CD4-positive, alpha-beta memory T cell (primary cell): ENCODE results near the gene BRD1. TPM values are rescaled to one million over a fixed set of nuclear protein-coding genes. Genes with fewer than 3 reads are reported as not detected.

Experiments
- CTCF ChIA-PET: fragments of 350-600 bp; sonication (Branson Sonifier 250); formaldehyde crosslinking; loops from one replicate; lab custom pipeline; 2021; ENCODE audit warnings: inconsistent platforms; ENCODE audit not compliant: partially characterized antibody; lab: Charles Lee
- POLR2A ChIA-PET: fragments of 350-600 bp; sonication (Branson Sonifier 250); formaldehyde crosslinking; loops from one replicate; lab custom pipeline; 2021; ENCODE audit not compliant: partially characterized antibody; lab: Charles Lee
- DNase-seq, 5 donors: peaks; one replicate each; pipeline versions ENCODE4 v3.0.0 to v3.0.0-alpha.2; 2020 to 2022; ENCODE audit warnings: mixed read lengths in 1 of 5
- H3K27ac ChIP-seq: one replicate; pipeline ENCODE4 v1.7.0; 2013; ENCODE audit warnings: low read depth, low read length
- H3K27me3 ChIP-seq: 2 replicates; pipeline ENCODE4 v1.7.0; 2013; ENCODE audit warnings: mild to moderate bottlenecking, low read length, moderate library complexity; ENCODE audit not compliant: insufficient read depth
- H3K36me3 ChIP-seq: 2 replicates; pipeline ENCODE4 v1.7.0; 2013; ENCODE audit warnings: mild to moderate bottlenecking, low read length, moderate library complexity; ENCODE audit not compliant: insufficient read depth
- H3K4me1 ChIP-seq: 2 replicates; pipeline ENCODE4 v1.7.0; 2013; ENCODE audit warnings: mild to moderate bottlenecking, low read length, moderate library complexity; ENCODE audit not compliant: insufficient read depth
- H3K4me3 ChIP-seq, 2 donors: one replicate each; pipeline ENCODE4 v1.7.0; 2013; ENCODE audit warnings: low read length in 2 of 2, mild to moderate bottlenecking in 1 of 2
- H3K9me3 ChIP-seq, 2 donors: one replicate each; pipeline ENCODE4 v1.7.0; 2013; ENCODE audit warnings: low read length in 2 of 2, control low read depth in 1 of 2; ENCODE audit not compliant: control insufficient read depth in 1 of 2
- H3K27ac Mint-ChIP-seq, 7 donors: one replicate each; pipeline ENCODE4 v1.8.0; 2020 to 2021; ENCODE audit warnings: mixed read lengths in 7 of 7, mild to moderate bottlenecking in 6 of 7, inconsistent platforms in 3 of 7, moderate library complexity in 3 of 7
- H3K27me3 Mint-ChIP-seq, 2 donors: one replicate each; pipeline ENCODE4 v1.8.0; 2020 to 2021; ENCODE audit warnings: mixed read lengths in 2 of 2
- H3K36me3 Mint-ChIP-seq, 2 donors: one replicate each; pipeline ENCODE4 v1.8.0; 2020 to 2021; ENCODE audit warnings: mixed read lengths in 2 of 2, inconsistent platforms in 1 of 2, mild to moderate bottlenecking in 1 of 2
- H3K4me1 Mint-ChIP-seq, 4 donors: one replicate each; pipeline ENCODE4 v1.8.0; 2020 to 2021; ENCODE audit warnings: mixed read lengths in 4 of 4, mild to moderate bottlenecking in 1 of 4
- H3K4me3 Mint-ChIP-seq, 8 donors: one replicate each; pipeline ENCODE4 v1.8.0; 2020 to 2021; ENCODE audit warnings: mixed read lengths in 8 of 8, mild to moderate bottlenecking in 7 of 8, moderate library complexity in 6 of 8, inconsistent platforms in 3 of 8
- H3K9me3 Mint-ChIP-seq, 8 donors: one replicate each; pipeline ENCODE4 v1.8.0; 2020 to 2021; ENCODE audit warnings: mixed read lengths in 8 of 8, mild to moderate bottlenecking in 5 of 8, inconsistent platforms in 3 of 8, moderate library complexity in 1 of 8
- intact Hi-C: fragments of 100-400 bp; cut with micrococcal nuclease; formaldehyde crosslinking; loops from one replicate; pipeline ENCODE4 v1.15.1; 2023
- polyA plus RNA-seq, 2 donors: library from polyadenylated mRNA; unstranded; fragments of 300-500 nt; fragmentation: Illumina TruSeq; gene quantifications; one replicate each; pipeline ENCODE4 v1.2.3, GENCODE V29; 2021
- total RNA-seq, 2 experiments: library from RNA; stranded (reverse); gene quantifications; one replicate each; pipeline ENCODE4 v1.2.3, GENCODE V29; 2021

BRD1 gene
- total and polyA plus RNA-seq, 4 experiments from 2014 or later = 0.94 to 88.1 (median 44.6) TPM

- no peak for DNase-seq
- H3K9me3 ChIP-seq = no peaks in the 10 kb centered on the region
- peaks cover 0 to 4% (median 0%) of the 10 kb centered on the region in 4 donors for H3K4me1 Mint-ChIP-seq
- no peak overlapping the region for H3K27ac Mint-ChIP-seq
- intact Hi-C loops = no loop called here
- H3K27me3 Mint-ChIP-seq = peaks cover 1 to 2% of the 10 kb centered on the region in 2 donors
- H3K4me3 Mint-ChIP-seq = no peak overlapping the region
- H3K9me3 Mint-ChIP-seq = peaks cover 0 to 4% (median 0%) of the 10 kb centered on the region in 8 donors
- no peak overlapping the region for H3K4me3 ChIP-seq
- no peaks in the 10 kb centered on the region for H3K27me3 ChIP-seq
- ChIA-PET POLR2A (no interaction called here), CTCF (no interaction called here)
- H3K4me1 ChIP-seq = no peaks in the 10 kb centered on the region
- H3K27ac ChIP-seq = no peak overlapping the region
- H3K36me3 Mint-ChIP-seq = no peaks in the 10 kb centered on the region
- H3K36me3 ChIP-seq = no peaks in the 10 kb centered on the region
Measured at GRCh38 chr22:49753961-49754695, 73.5 kb downstream of the BRD1 start.

- Mint-ChIP-seq H3K4me1 (peaks cover 0 to 2% (median 0%) of the 10 kb centered on the region in 4 donors), H3K4me3 (no peak overlapping the region), H3K9me3 (peaks cover 0 to 4% (median 0%) of the 10 kb centered on the region in 8 donors), H3K27ac (no peak overlapping the region), H3K36me3 (no peaks in the 10 kb centered on the region), H3K27me3 (peaks cover 0 to 2% of the 10 kb centered on the region in 2 donors)
- CTCF ChIA-PET = no interaction called here
- Histone ChIP-seq H3K9me3 (no peaks in the 10 kb centered on the region), H3K36me3 (no peaks in the 10 kb centered on the region), H3K27me3 (no peaks in the 10 kb centered on the region), H3K4me3 (no peak overlapping the region), H3K4me1 (no peaks in the 10 kb centered on the region), H3K27ac (no peak overlapping the region)
- POLR2A ChIA-PET = no interaction called here
- DNase-seq = no peak
- intact Hi-C loops = no loop called here
Measured at GRCh38 chr22:49753276-49753890, 74.3 kb downstream of the BRD1 start.

GRCh38 chr22:49752598-49753091 lies 75.0 kb downstream of the BRD1 start:
- H3K27me3 Mint-ChIP-seq = peaks cover 0 to 2% of the 10 kb centered on the region in 2 donors
- H3K36me3 Mint-ChIP-seq = peaks cover 0 to 2% of the 10 kb centered on the region in 2 donors

GRCh38 chr22:49751966-49752597 lies 75.6 kb downstream of the BRD1 start:
- Mint-ChIP-seq H3K27me3 (no peaks in the 10 kb centered on the region), H3K9me3 (peaks cover 0 to 14% (median 9%) of the 10 kb centered on the region in 8 donors), H3K27ac (no peak overlapping the region), H3K4me1 (no peaks in the 10 kb centered on the region), H3K4me3 (no peak overlapping the region), H3K36me3 (peaks cover 0 to 3% of the 10 kb centered on the region in 2 donors)
- intact Hi-C loops = no loop called here
- DNase-seq = no peak
- POLR2A ChIA-PET = no interaction called here
- H3K27ac ChIP-seq = no peak overlapping the region
- CTCF ChIA-PET = no interaction called here
- no peaks in the 10 kb centered on the region for H3K9me3 ChIP-seq
- no peaks in the 10 kb centered on the region for H3K4me1 ChIP-seq
- H3K4me3 ChIP-seq = no peak overlapping the region
- no peaks in the 10 kb centered on the region for H3K36me3 ChIP-seq
- no peaks in the 10 kb centered on the region for H3K27me3 ChIP-seq

More at GRCh38 chr22:49752598-49753091, 75.0 kb downstream of the BRD1 start:
- POLR2A ChIA-PET = no interaction called here
- Mint-ChIP-seq H3K4me1 (no peaks in the 10 kb centered on the region), H3K9me3 (peaks cover 0 to 9% (median 4%) of the 10 kb centered on the region in 8 donors), H3K4me3 (no peak overlapping the region), H3K27ac (no peak overlapping the region)
- Histone ChIP-seq H3K4me3 (no peak overlapping the region), H3K9me3 (no peaks in the 10 kb centered on the region), H3K27ac (no peak overlapping the region), H3K36me3 (no peaks in the 10 kb centered on the region), H3K4me1 (no peaks in the 10 kb centered on the region), H3K27me3 (no peaks in the 10 kb centered on the region)
- intact Hi-C loops = no loop called here
- CTCF ChIA-PET = no interaction called here
- DNase-seq = no peak

- H3K36me3 ChIP-seq = no peaks in the 10 kb centered on the region
- Mint-ChIP-seq H3K27me3 (peaks cover 1% of the 10 kb centered on the region in 2 donors), H3K4me3 (no peak overlapping the region), H3K9me3 (peaks cover 0 to 21% (median 16%) of the 10 kb centered on the region in 8 donors), H3K27ac (no peak overlapping the region), H3K36me3 (peaks cover 1 to 8% of the 10 kb centered on the region in 2 donors), H3K4me1 (no peaks in the 10 kb centered on the region)
- ChIA-PET CTCF (no interaction called here), POLR2A (no interaction called here)
- peaks cover 0 to 3% of the 10 kb centered on the region in 2 donors for H3K9me3 ChIP-seq
- H3K4me1 ChIP-seq = no peaks in the 10 kb centered on the region
- no peaks in the 10 kb centered on the region for H3K27me3 ChIP-seq
- intact Hi-C loops = no loop called here
- H3K27ac ChIP-seq = no peak overlapping the region
- DNase-seq = no peak
- no peak overlapping the region for H3K4me3 ChIP-seq
Measured at GRCh38 chr22:49751318-49751965, 76.2 kb downstream of the BRD1 start.

GRCh38 chr22:49749885-49750510 lies 77.7 kb downstream of the BRD1 start:
- Mint-ChIP-seq H3K4me3 (no peak overlapping the region), H3K27me3 (peaks cover 2 to 5% of the 10 kb centered on the region in 2 donors), H3K4me1 (no peaks in the 10 kb centered on the region), H3K36me3 (peaks cover 4 to 12% of the 10 kb centered on the region in 2 donors), H3K27ac (no peak overlapping the region), H3K9me3 (peaks cover 0 to 33% (median 30%) of the 10 kb centered on the region in 8 donors)
- H3K36me3 ChIP-seq = no peaks in the 10 kb centered on the region
- no peak for DNase-seq
- H3K27me3 ChIP-seq = no peaks in the 10 kb centered on the region
- ChIA-PET POLR2A (no interaction called here), CTCF (interaction anchor here (0.9 kb wide), 1 partner anchor 18 kb away, joined by 4 read pairs; no protein-coding TSS in a partner anchor)
- H3K4me3 ChIP-seq = no peak overlapping the region
- H3K9me3 ChIP-seq = peaks cover 0 to 8% of the 10 kb centered on the region in 2 donors
- H3K27ac ChIP-seq = no peak overlapping the region
- H3K4me1 ChIP-seq = no peaks in the 10 kb centered on the region
- intact Hi-C loops = no loop called here
